Erythroblast (primary cell): ENCODE results near the gene TOR1AIP2.

ENCODE experiments used
- GATA1 ChIP-seq: IDR thresholded peaks from 2 replicates; pipeline ENCODE4 v1.6.1; 2011; ENCODE audit warnings: low read depth, mild to moderate bottlenecking, control low read depth, low read length, moderate library complexity
- POLR2A ChIP-seq: IDR thresholded peaks from 2 replicates; pipeline ENCODE4 v1.6.1; 2011; ENCODE audit warnings: mild to moderate bottlenecking, low read length

DNA sequence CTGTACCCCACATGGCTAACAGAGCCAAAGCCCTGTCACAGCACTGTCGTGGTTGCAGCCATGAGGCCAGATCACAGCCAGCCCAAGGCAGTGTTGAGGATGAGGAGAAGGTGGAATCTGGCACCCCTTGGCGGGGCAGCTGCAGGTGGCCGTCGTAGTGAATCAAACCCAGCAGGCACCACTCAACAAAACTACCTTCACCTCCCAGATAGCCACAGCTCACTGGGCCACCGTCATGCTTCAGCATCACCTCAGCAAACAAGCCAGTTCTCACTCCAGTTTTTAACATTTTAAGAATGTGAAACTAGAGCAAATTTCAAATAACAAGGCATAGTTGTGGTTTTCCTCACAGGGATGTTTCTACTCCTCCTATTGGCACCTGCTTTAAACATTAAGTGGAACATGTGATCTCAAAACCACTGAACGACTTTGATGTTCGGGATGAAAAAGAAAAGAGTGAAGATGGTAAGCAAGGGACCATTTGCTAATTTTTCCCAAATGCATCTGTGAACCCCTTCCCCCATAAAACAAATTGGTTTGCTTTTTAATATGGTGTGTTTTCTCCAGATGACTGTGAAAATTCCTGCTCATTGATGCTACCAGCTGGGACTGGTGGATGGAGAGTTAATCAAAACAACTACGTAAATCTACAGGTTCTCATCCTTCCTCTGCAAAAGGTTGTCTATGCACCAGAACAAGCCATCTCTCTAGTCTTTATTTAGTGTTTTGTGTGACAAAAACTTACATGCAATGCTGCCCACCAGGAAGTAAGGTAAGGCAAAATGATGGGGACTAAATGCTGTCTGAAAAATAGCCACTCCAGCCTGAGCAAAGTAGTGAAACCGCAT, 45.5 kb downstream of the TOR1AIP2 start:
- no peak for TF ChIP-seq POLR2A
- TF ChIP-seq GATA1: no peak
